SK-N-MC (cell line): Measurements from ENCODE around the gene TMED10.

Experiments
- EZH2 ChIP-seq: fragments of 200-600 bp; sonication (generic); IDR thresholded peaks from one replicate; pipeline ENCODE4 v1.6.1; 2017; ENCODE audit warnings: antibody characterized with exemption
- FOXP2 ChIP-seq: optimal IDR thresholded peaks from 2 replicates; pipeline ENCODE3; 2011; ENCODE audit warnings: mild to moderate bottlenecking, moderate library complexity; ENCODE audit not compliant: insufficient read depth; ENCODE audit errors: extremely low read length, control extremely low read depth
- POLR2AphosphoS5 ChIP-seq: IDR thresholded peaks from 2 replicates; pipeline ENCODE4 v1.6.1; 2012; ENCODE audit warnings: mild to moderate bottlenecking, low read depth, low read length, borderline replicate concordance

GRCh38 chr14:75213172-75213571 lies 36.8 kb upstream of the TMED10 start:
- TF ChIP-seq EZH2 (no peak), POLR2AphosphoS5 (no peak), FOXP2 (no peak)
